Fibroblast of pulmonary artery (primary cell): ENCODE measurements around the gene VPS35L.

Experiments used
- DNase-seq: peaks from one replicate; pipeline ENCODE4 v3.0.0-alpha.2; 2010; ENCODE audit warnings: low read depth
- H3K4me3 ChIP-seq: replicated peaks from 2 replicates; pipeline ENCODE4 v1.5.1; 2011; ENCODE audit warnings: low read depth, mild to moderate bottlenecking, control low read depth, low read length, moderate library complexity
- TF ChIP-seq, protein P1 (sequence below): IDR thresholded peaks from 2 replicates; pipeline ENCODE4 v1.5.1; 2011; ENCODE audit warnings: mild to moderate bottlenecking, control low read depth, low read length, inconsistent platforms; ENCODE audit errors: missing control alignments

The VPS35L gene

DNA sequence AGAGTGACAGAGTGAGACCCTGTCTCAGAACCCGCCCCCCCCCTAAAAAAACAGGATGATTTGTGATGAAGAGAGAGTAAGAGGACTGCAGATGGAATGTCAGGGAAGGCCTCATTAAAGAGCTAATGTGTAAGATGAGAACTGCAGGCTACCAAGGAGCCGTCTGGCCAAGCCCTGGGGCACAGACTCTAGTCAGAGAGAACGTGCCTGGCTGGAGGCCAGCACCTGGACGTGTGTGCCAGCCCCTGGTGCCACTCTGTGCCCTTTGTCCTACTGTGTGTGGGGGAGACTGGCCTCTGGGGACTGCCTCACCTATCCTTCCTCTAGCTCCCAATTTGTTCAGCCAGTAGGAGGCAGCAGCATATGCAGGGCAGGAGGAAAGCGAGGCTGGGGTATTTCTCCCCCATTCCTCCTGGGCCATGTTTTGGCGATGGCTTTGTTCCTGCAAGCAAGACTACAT, 125.4 kb downstream of the VPS35L start:
- H3K4me3 ChIP-seq: no peak overlapping the region
- TF ChIP-seq, protein P1, sequence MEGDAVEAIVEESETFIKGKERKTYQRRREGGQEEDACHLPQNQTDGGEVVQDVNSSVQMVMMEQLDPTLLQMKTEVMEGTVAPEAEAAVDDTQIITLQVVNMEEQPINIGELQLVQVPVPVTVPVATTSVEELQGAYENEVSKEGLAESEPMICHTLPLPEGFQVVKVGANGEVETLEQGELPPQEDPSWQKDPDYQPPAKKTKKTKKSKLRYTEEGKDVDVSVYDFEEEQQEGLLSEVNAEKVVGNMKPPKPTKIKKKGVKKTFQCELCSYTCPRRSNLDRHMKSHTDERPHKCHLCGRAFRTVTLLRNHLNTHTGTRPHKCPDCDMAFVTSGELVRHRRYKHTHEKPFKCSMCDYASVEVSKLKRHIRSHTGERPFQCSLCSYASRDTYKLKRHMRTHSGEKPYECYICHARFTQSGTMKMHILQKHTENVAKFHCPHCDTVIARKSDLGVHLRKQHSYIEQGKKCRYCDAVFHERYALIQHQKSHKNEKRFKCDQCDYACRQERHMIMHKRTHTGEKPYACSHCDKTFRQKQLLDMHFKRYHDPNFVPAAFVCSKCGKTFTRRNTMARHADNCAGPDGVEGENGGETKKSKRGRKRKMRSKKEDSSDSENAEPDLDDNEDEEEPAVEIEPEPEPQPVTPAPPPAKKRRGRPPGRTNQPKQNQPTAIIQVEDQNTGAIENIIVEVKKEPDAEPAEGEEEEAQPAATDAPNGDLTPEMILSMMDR: no peak
- no peak for DNase-seq

DNA sequence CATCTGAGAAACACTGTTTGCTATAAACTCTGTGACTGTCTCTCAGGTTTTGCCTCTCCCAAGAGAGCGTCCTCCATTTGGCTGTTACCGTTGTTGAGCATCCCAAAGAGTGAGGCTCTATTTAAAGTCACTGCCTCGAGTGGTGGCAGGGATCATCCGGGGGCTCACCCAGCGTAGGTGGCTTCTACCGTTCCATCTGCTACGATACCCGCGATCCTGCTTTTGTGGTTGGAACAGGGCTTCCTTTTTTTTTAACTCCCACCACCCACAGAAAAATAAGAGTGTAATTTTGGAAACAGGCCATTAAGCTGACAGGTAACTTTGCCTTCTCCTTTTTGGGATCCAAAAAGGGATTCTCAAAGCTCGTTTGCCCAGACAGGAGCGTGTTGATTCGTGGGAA, 126.1 kb downstream of the VPS35L start:
- TF ChIP-seq, protein P1: no peak

DNA sequence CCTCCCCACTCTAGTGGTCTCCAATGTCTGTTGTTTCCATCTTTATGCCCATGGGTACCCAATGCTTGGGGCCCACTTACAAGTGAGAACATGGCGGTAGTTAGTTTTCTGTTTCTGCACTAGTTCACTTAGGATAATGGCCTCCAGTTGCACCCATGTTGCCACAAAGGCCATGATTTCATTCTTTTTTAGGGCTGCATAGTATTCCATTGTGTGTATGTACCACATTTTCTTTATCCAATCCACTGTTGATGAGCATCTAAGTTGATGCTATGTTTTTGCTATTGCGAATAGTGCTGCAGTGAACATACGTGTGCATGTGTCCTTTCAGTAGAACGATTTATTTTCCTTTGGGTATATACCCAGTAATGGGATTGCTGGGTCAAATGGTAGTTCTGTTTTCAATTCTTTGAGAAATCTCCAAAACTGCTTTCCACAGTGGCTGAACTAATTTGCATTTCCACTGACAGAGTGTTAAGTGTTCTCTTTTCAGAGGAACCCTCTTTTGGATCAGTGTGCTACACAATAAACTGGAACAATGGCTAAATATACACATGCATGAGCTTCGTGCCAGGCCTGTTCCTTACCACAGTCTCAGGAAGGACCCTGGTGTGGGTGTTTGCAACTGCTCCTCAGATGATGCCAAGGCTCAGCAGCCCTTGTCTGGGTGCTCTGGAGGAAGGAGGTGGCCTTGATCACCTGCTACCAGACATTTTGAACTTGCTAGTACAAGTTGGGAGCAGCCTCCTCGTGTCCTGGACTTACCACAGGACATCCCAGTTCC, 128.1 kb downstream of the VPS35L start:
- TF ChIP-seq, protein P1: no peak

More for the DNA sequence above, 126.1 kb downstream of the VPS35L start:
- DNase-seq: no peak
- H3K4me3 ChIP-seq: no peak overlapping the region

DNA sequence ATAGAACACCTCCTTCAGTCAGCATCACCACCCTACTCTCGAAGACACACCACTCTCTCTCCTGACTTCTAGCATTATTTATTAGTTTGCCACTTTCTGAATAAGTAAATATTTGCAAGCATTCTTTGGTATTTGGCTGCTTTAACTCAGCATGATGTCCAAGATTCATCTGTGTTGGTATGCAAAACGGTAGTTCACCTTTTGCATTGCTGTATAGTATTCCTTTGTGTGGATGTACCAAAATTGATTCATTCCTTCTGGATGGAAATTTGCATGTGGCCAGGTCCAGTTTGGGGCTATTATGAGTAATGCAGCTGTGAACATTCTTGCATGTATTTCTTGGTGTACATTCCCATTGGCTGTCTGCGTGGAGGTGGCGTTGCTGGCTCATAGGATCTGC, 129.7 kb downstream of the VPS35L start:
- H3K4me3 ChIP-seq: no peak overlapping the region
- TF ChIP-seq, protein P1: no peak
- no peak for DNase-seq

More for the DNA sequence above, 128.1 kb downstream of the VPS35L start:
- no peak for DNase-seq
- H3K4me3 ChIP-seq: no peak overlapping the region

DNA sequence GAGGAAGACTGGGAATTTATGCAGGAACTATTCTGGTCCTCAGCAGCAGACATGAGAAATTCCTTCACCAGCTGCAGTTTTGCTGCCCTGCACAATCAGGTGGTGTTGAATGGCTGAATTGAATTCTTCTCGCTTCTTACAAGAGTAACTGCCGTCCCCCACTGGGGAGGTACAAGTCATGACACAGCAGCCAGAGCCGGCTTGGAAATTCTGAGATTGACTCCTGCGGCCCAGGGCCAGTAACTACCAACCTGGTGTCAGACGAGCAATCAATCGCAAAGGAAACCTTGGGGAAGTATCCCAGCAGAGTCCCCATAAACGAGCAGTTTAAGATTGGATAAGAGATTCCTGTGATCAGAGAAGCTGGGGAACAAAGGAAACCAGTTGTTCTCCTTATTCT, 131.8 kb downstream of the VPS35L start:
- no peak for DNase-seq
- TF ChIP-seq, protein P1: no peak
- H3K4me3 ChIP-seq: no peak overlapping the region

DNA sequence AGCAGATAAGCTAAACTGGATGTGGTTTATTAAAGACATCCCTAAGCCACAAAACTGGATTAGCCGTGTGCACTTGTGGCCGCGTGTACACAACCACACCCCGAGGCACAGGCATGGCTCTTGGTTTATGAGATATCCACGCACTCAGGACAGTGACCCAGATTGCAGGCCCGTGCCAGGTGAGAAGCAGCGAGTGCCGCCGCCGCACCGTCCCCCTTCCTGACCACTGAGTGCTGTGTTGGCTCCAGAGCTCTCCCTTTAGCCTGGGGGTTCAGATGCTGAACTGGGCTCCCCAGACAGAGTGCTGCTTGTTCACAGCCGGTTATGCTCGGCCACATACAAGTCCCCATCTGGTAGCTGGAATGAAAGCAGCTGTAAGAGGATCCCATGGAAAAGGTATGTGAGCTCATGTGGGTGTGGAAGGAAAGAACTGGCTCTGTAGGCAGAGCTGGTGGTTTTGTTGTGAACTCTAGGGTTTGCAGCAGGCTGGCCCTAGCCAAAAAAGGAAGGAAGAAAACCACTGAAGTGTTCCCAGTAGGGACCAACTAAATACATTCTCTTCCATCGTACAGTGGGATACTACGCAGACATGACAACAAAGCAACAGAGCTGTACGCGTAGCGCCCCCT, 133.0 kb downstream of the VPS35L start:
- no peak overlapping the region for H3K4me3 ChIP-seq
- TF ChIP-seq, protein P1: no peak
- DNase-seq: no peak

DNA sequence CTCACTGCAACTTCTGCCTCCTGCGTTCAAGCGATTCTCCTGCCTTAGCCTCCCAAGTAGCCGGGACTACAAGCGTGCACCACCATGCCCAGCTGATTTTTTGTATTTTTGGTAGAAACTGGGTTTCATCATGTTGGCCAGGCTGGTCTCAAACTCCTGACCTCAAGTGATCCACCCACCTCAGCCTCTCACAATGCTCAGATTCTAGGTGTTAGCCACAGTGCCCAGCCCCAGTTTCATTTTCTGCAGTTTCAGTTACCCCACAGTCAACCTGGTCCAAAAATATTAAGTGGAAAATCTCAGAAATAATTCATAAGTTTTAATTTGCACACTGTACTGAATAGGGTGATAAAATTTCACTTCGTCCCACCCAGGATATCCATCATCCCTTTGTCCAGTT, 133.8 kb downstream of the VPS35L start:
- TF ChIP-seq, protein P1: no peak
- no peak for DNase-seq
- H3K4me3 ChIP-seq: no peak overlapping the region
